Measurements from ENCODE around the gene ARID1B. TPM values are rescaled to one million over a fixed set of nuclear protein-coding genes. Genes with fewer than 3 reads are reported as not detected.
A peak's percentile ranks its signal among the peaks of the same experiment; 100 is the strongest.

Gene ARID1B
- polyA plus RNA-seq, 1 donor from 2014 or later, result 21.9 TPM

DNA sequence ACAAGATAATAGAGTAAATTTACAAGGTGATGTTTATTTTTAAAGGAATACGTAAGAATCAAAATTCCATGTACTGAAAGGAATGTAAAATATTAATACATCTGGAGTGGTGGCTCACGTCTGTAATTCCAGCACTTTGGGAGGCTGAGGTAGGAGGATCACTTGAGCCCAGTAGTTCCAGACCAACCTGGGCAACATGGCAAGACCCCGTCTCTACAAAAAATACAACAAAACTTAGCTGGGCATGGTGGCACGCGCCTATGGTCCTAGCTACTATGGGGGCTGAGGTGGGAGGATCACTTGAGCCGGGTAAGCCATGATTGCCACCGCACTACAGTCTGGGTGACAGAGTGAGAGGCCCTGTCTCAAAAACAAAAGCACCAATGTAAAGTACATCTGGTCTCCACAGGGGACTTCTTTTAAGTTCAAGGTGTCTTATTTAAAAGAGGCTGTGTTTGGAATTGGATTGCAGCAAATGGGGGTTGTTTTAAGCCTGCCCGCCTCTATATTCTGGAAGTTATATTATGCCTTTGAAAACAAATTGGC, 36.9 kb downstream of the ARID1B start:
- Mint-ChIP-seq H3K27ac (peak overlapping the region in 2 of 3 donors; percentile 23 to 62), H3K4me1 (peaks cover 50 to 72% (median 72%) of the 10 kb centered on the region in 3 donors), H3K4me3 (peak overlapping the region in 1 of 4 donors; percentile 31), H3K9me3 (no peaks in the 10 kb centered on the region), H3K36me3 (no peaks in the 10 kb centered on the region), H3K27me3 (no peaks in the 10 kb centered on the region)

DNA sequence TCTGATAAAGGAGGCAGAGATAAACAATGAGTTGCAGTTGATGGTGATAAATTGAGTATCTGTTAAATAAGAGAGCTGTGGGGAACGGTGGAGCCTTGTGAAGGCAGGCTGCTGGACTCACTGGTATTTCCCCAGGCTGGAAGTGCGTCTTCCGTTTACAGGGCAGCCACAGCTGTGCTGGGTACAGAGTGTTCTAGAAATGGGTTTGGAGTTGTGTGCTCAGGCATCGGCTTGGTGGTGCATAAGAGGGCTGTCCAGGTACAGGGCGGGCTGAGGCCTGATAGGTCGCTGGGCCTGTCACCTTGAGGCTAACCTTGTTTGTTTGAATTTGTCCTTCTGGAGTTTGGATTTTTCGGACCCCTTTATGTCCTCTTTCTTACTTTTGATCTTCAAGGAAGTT, 39.3 kb downstream of the ARID1B start:
- H3K9me3 Mint-ChIP-seq, result no peaks in the 10 kb centered on the region
- peaks cover 52 to 69% (median 64%) of the 10 kb centered on the region in 3 donors for H3K4me1 Mint-ChIP-seq
- peak overlapping the region; percentile 47 to 82 (median 80) for H3K27ac Mint-ChIP-seq
- no peaks in the 10 kb centered on the region for H3K36me3 Mint-ChIP-seq
- H3K27me3 Mint-ChIP-seq, result no peaks in the 10 kb centered on the region
- peak overlapping the region; percentile 20 to 70 (median 39) for H3K4me3 Mint-ChIP-seq

DNA sequence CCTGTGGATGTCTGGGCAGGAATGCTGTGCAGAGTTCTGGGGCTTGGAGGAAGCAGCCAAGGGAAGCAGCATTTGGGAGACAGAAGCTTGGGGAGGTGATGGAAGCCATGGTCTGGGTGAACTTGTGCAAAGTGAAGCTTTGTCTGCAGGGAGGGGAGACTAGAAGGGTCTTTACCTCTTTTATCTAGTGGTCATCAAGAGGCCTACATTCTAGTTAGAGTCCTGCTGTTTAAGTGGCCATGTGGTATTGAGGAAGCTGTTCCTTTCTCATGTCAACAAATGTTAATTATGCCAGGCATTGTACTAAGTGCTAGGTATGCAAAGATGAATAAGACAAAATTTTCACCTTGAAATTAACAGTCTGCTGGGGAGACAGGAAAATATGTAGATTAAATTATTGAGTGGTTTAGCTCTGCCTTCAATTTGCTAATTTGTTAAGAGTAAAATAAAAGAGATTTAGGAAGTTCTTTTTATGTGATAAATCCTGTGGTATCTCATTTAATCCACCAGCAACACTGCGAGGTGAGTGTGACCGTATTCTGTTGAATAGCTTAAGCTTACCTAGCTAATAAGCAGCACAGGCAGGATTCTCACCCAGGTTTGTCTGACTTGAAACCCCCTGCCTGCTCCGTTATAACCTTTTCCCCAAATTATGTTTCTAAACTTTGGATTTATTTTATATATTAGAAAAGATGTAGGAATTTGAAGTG, 43.1 kb downstream of the ARID1B start:
- H3K9me3 Mint-ChIP-seq, result no peaks in the 10 kb centered on the region
- peaks cover 58 to 76% (median 70%) of the 10 kb centered on the region in 3 donors for H3K4me1 Mint-ChIP-seq
- peak overlapping the region in 1 of 3 donors; percentile 1 for H3K27ac Mint-ChIP-seq
- no peaks in the 10 kb centered on the region for H3K27me3 Mint-ChIP-seq
- peak overlapping the region in 1 of 4 donors; percentile 23 for H3K4me3 Mint-ChIP-seq
- peaks cover 2% of the 10 kb centered on the region for H3K36me3 Mint-ChIP-seq

DNA sequence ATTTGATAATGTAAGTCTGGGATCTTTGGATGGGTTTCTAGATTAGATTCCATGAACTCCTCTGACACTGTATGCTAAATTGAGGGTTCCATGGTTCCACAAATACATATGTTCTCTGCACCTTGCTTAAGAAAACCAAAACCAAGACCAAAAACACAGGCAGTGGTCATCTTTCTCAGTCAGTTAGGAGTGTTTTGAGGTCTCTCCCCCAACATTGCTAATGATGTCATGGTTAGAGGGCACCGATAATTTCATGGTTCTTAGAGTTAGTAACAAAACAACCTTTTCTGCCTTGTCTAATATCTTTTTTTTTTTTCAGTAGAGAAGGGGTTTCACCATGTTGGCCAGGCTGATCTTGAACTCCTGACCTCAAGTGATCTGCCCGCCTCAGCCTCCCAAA, 44.5 kb downstream of the ARID1B start:
- Mint-ChIP-seq H3K27ac (peak overlapping the region in 2 of 3 donors; percentile 7 to 47), H3K9me3 (no peaks in the 10 kb centered on the region), H3K4me1 (peaks cover 54 to 75% (median 69%) of the 10 kb centered on the region in 3 donors), H3K36me3 (peaks cover 2% of the 10 kb centered on the region), H3K27me3 (no peaks in the 10 kb centered on the region), H3K4me3 (peak overlapping the region in 1 of 4 donors; percentile 47)

DNA sequence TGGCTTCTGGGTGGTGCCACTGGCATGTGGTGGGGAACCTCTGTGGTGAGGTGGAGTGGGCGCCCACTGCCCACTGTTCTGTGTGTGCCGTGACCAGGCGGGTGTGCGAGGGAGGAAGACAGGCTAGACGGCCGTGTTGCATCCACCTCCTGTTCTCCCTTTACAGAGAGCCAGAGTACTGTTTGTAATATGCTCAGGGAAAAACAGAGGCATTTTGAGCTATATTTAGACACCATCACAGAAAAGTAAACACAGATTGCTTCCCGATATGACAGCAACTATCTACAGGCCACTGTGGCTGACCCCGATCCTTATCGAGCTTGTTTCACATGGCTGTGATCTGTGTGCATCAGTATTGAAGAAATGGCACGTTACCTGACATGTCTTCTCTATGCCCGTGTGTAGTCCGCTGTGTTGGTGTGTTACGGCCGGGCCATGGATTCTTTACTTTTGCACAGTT, 45.6 kb downstream of the ARID1B start:
- no peaks in the 10 kb centered on the region for H3K9me3 Mint-ChIP-seq
- H3K4me1 Mint-ChIP-seq, result peaks cover 54 to 79% (median 72%) of the 10 kb centered on the region in 3 donors
- H3K4me3 Mint-ChIP-seq, result peak overlapping the region in 1 of 4 donors; percentile 55
- no peaks in the 10 kb centered on the region for H3K27me3 Mint-ChIP-seq
- peak overlapping the region in 2 of 3 donors; percentile 49 to 76 for H3K27ac Mint-ChIP-seq
- peaks cover 2% of the 10 kb centered on the region for H3K36me3 Mint-ChIP-seq

DNA sequence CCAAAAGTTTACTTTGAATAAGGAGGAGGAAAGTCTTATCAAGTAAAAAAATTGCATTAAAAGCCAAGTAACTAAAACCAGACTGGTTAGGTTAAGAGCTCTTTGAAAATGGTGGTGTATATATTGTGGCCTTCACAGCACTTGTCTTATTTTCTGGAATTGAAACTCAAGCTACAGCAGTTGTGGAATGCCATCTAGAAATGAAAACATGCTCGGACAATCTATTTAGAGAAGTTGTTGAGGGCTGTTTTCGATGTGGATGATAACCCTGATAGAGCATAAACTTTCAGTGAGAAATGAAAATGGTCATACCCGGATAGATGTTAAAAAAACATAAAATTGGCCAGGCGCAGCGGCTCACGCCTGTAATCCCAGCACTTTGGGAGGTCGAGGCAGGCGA, 47.0 kb downstream of the ARID1B start:
- peaks cover 2% of the 10 kb centered on the region for H3K36me3 Mint-ChIP-seq
- peak overlapping the region in 2 of 4 donors; percentile 54 to 69 for H3K4me3 Mint-ChIP-seq
- no peaks in the 10 kb centered on the region for H3K27me3 Mint-ChIP-seq
- no peaks in the 10 kb centered on the region for H3K9me3 Mint-ChIP-seq
- peaks cover 55 to 79% (median 76%) of the 10 kb centered on the region in 3 donors for H3K4me1 Mint-ChIP-seq
- peak overlapping the region in 1 of 3 donors; percentile 81 for H3K27ac Mint-ChIP-seq

DNA sequence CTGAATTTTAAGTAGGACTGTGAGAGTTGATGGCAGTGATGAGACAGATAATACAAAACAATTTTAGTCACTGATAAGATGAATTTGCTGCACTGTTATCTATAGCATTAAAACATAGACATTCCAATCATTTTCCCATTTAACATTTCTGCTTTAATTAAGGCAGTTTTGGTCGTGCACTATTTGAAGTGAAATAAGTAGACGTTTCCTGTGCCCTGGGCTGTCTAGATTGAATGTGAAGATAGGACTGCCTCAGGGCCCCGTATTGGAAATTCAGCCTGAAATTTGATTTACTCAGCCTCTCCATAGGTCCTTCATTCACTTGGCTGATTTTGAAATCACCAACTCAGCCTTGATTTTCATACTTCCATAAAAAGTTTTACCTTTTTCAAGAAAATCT, 48.3 kb downstream of the ARID1B start:
- Mint-ChIP-seq H3K4me3 (peak overlapping the region in 1 of 4 donors; percentile 62), H3K9me3 (no peaks in the 10 kb centered on the region), H3K36me3 (peaks cover 2% of the 10 kb centered on the region), H3K27me3 (no peaks in the 10 kb centered on the region), H3K4me1 (peaks cover 45 to 68% (median 67%) of the 10 kb centered on the region in 3 donors), H3K27ac (peak overlapping the region in 2 of 3 donors; percentile 18 to 33)

DNA sequence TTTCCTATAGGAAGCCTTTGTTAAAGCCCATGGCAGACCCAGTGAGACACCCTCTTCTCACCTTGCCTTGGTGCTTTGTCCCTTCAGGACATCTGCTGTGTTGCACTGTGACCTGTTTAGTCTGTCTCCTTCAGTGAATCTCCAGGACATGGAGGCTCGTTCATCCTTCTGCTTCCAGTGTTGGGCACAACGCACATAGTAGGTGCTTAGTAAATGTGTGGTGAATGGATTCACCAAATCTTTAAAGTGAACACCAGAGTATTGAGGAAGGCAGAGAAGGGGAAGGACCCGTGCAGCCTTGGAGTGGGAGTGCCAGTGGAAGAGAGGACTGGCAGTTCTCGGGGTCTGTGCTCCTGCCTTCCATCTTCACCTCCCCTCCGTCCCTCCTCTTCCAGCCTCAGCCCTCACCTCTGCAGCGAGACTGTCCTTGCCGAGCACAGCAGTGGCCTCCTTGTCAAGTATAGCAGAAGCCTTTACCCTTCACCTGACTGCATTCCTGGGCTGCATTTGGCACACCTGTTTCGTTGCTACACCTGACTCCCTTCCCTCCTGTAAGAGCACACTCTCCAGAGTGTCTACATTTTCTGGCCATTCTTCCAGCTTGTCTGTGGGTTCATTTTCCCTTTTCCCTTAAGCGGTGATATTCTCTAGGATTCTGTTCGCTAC, 49.2 kb downstream of the ARID1B start:
- H3K4me1 Mint-ChIP-seq, result peaks cover 39 to 70% (median 69%) of the 10 kb centered on the region in 3 donors
- H3K27me3 Mint-ChIP-seq, result no peaks in the 10 kb centered on the region
- H3K4me3 Mint-ChIP-seq, result peak overlapping the region in 3 of 4 donors; percentile 14 to 46 (median 20)
- H3K9me3 Mint-ChIP-seq, result no peaks in the 10 kb centered on the region
- peak overlapping the region in 2 of 3 donors; percentile 50 to 82 for H3K27ac Mint-ChIP-seq
- H3K36me3 Mint-ChIP-seq, result peaks cover 2% of the 10 kb centered on the region

DNA sequence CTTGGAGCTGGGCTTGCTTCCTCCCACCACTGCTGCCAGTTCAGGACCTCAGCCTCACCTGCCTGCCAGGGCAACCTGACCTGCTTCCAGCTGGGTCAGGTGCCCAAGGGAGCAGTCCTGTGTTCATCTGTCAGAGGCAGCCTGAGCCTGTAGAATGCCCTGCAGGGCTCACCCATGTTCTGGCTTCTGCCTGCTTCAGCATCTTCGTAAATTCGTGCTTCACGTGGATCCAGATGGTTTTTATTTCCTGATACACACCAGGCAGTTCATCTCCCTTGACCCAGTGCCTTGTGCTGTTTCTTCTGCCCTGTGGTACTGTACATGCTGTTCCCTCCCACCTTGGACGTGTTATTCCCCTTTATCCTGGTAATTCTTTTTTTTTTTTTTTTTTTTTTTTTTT, 50.2 kb downstream of the ARID1B start:
- H3K4me1 Mint-ChIP-seq, result peaks cover 37 to 70% (median 60%) of the 10 kb centered on the region in 3 donors
- peak overlapping the region; percentile 45 to 82 (median 60) for H3K27ac Mint-ChIP-seq
- H3K4me3 Mint-ChIP-seq, result peak overlapping the region in 1 of 4 donors; percentile 86
- H3K27me3 Mint-ChIP-seq, result no peaks in the 10 kb centered on the region
- H3K36me3 Mint-ChIP-seq, result peaks cover 6% of the 10 kb centered on the region
- H3K9me3 Mint-ChIP-seq, result no peaks in the 10 kb centered on the region

DNA sequence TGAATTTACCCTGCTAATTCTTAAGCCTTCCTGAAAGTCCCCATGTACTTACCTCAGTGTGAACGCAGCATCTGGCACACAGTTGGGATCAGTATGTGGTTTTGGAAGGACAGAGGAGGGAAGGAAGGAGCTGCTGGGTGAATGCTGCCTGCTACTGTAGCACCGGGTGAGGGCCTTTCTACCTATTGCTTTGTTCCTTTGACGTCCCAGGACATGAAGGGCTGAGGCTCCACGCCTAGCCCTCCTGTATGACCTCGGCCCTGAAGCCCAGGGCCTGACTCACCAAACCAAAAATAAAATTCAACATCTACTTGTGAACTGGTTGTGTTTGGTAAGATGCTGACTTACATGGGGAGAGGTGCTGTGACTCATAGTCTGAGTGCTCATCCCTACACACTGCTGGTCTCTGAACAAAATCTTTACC, 51.1 kb downstream of the ARID1B start:
- H3K4me3 Mint-ChIP-seq, result peak overlapping the region in 1 of 4 donors; percentile 76
- peaks cover 6% of the 10 kb centered on the region for H3K36me3 Mint-ChIP-seq
- H3K27me3 Mint-ChIP-seq, result no peaks in the 10 kb centered on the region
- H3K27ac Mint-ChIP-seq, result peak overlapping the region; percentile 20 to 63 (median 42)
- peaks cover 33 to 70% (median 57%) of the 10 kb centered on the region in 3 donors for H3K4me1 Mint-ChIP-seq
- no peaks in the 10 kb centered on the region for H3K9me3 Mint-ChIP-seq

DNA sequence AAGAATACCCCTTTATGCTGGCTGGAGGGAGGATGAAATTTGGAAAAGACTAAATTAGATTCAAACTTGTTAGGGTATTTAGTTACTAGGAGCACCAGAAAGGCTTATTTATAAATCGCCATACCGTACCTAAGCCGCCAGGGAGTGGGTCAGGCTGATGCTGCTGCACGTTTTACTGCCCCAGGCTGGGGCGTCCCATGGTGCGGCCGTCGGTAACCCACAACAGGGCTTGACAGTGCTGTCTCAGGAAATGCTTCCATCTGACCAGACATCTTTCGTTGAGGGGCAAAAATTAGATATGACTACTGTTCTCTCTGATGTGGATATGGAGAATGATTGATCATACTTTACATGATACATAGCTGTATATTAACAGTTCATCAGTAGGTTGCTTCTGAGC, 52.9 kb downstream of the ARID1B start:
- Mint-ChIP-seq H3K4me1 (peaks cover 29 to 66% (median 46%) of the 10 kb centered on the region in 3 donors), H3K27ac (no peak overlapping the region), H3K4me3 (no peak overlapping the region), H3K36me3 (peaks cover 5% of the 10 kb centered on the region), H3K9me3 (no peaks in the 10 kb centered on the region), H3K27me3 (no peaks in the 10 kb centered on the region)

DNA sequence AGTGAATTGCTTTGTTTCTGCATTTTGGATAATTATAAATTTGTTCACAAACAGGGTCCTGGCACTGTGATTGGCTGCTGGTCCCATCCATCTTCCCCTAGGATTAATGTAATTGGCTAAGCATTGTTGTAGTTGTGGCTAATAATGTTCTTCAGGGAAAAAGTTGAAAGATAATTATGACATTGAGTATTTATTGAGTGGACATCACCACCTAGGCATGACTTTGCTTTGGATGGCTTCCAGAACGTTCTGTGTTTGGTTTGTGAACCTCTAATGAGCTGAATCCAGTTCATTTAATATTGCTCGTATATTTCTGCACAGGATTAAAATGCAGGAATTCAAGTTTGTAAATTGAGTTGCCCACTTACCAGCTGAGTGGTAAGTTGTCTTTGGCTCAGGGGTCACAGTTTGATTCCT, 55.1 kb downstream of the ARID1B start:
- no peaks in the 10 kb centered on the region for H3K27me3 Mint-ChIP-seq
- peaks cover 5% of the 10 kb centered on the region for H3K36me3 Mint-ChIP-seq
- H3K4me3 Mint-ChIP-seq, result no peak overlapping the region
- peak overlapping the region in 2 of 3 donors; percentile 3 to 14 for H3K27ac Mint-ChIP-seq
- peaks cover 21 to 51% (median 34%) of the 10 kb centered on the region in 3 donors for H3K4me1 Mint-ChIP-seq
- H3K9me3 Mint-ChIP-seq, result no peaks in the 10 kb centered on the region

DNA sequence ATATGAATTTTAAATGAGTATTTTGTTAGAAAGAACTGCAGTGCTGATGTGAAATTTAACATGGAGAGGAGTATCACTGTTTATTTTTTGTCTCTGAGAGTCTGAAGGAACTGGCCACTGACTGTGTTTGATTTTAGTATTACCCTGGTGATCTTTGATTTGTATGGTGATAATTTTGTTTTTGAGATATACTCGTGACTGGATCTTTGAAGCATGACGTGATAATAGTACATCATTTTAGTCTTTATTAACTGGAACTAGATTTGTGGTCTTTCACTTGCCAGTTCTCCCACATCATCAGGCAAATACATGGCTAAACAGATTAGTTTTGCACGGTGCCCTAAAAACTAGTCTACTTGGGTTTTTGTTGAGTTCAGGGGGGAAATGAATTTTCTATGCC, 55.5 kb downstream of the ARID1B start:
- H3K9me3 Mint-ChIP-seq, result no peaks in the 10 kb centered on the region
- peaks cover 19 to 48% (median 31%) of the 10 kb centered on the region in 3 donors for H3K4me1 Mint-ChIP-seq
- H3K4me3 Mint-ChIP-seq, result no peak overlapping the region
- H3K27ac Mint-ChIP-seq, result peak overlapping the region in 2 of 3 donors; percentile 3 to 14
- H3K36me3 Mint-ChIP-seq, result peaks cover 5% of the 10 kb centered on the region
- no peaks in the 10 kb centered on the region for H3K27me3 Mint-ChIP-seq

DNA sequence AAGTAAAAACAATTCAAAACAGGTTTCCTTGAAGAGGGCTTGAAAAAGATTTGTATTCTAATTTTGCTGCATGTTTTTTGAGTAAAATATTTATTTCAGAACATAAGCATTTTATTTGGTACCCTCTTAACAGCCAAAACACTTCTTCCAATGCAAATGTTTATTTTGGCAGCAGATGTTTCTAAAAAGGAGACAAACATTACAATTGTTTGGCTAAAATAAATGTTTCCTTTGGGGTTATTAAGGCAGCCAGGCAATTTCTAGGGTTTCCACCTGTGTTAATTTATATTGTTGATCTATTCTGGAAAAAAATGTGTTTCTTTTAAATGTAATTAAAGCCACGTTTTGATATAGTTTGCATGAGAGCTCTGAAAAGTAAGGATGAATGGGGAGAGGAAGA, 56.6 kb downstream of the ARID1B start:
- no peak overlapping the region for H3K4me3 Mint-ChIP-seq
- H3K27ac Mint-ChIP-seq, result no peak overlapping the region
- no peaks in the 10 kb centered on the region for H3K9me3 Mint-ChIP-seq
- H3K36me3 Mint-ChIP-seq, result peaks cover 5% of the 10 kb centered on the region
- H3K27me3 Mint-ChIP-seq, result no peaks in the 10 kb centered on the region
- H3K4me1 Mint-ChIP-seq, result peaks cover 15 to 42% (median 27%) of the 10 kb centered on the region in 3 donors

DNA sequence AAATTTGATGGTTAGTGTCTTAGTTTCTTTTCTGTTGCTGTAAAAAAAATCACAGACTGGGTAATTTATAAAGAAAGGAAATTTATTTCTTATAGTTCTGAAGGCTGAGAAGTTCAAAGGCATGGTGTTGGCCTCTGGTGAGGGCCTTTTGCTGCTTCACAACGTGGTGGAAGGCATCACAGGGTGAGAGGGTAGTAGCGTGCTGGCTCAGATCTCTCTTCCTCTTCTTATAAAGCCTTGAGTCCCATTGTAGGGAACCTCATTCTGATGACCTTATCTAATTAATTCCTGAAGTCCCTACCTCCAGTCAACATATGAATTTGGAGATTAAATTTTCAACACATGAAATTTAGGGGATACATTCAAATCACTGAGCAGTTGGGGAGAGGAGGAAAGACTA, 62.0 kb downstream of the ARID1B start:
- Mint-ChIP-seq H3K9me3 (no peaks in the 10 kb centered on the region), H3K4me1 (peaks cover 44 to 53% (median 48%) of the 10 kb centered on the region in 3 donors), H3K36me3 (no peaks in the 10 kb centered on the region), H3K4me3 (peak overlapping the region in 1 of 4 donors; percentile 34), H3K27me3 (no peaks in the 10 kb centered on the region), H3K27ac (peak overlapping the region in 2 of 3 donors; percentile 5 to 51)

Measured in IgD-negative memory B cell (primary cell).